ENCODE results near the gene MISFA. TPM values are rescaled to one million over a fixed set of nuclear protein-coding genes. Genes with fewer than 3 reads are reported as not detected.

The MISFA gene
- total RNA-seq, 1 experiment from 2014 or later: 3.7 TPM

- Histone ChIP-seq H3K4me2 (ENCODE audit: insufficient read depth, insufficient read length, low read length) (no peak overlapping the region), H3K79me1 (ENCODE audit: insufficient read depth, low read depth, low read length, poor library complexity, severe bottlenecking) (no peaks in the 10 kb centered on the region), H4K8ac (replicated peaks; ENCODE audit: insufficient read length, low read depth, low read length) (no peak overlapping the region), H3K4ac (ENCODE audit: low read depth, low read length) (no peak overlapping the region), H3K9ac (ENCODE audit: extremely low read depth, insufficient read length, low read length) (no peak overlapping the region), H3T11ph (ENCODE audit: low read length) (no peak overlapping the region), H3K4me1 (ENCODE audit: insufficient read depth, low read length) (no peaks in the 10 kb centered on the region), H2AFZ (ENCODE audit: low read length) (no peak overlapping the region), H3K23me2 (ENCODE audit: insufficient read length, low read depth, low read length, poor library complexity, severe bottlenecking) (no peaks in the 10 kb centered on the region), H2BK120ac (ENCODE audit: low read depth, low read length, poor library complexity, severe bottlenecking) (no peak overlapping the region), H2BK15ac (ENCODE audit: low read depth, low read length) (no peak overlapping the region), H4K91ac (ENCODE audit: insufficient read length, low read depth, low read length) (no peak overlapping the region), H4K20me1 (ENCODE audit: control insufficient read depth, insufficient read depth, insufficient read length) (no peaks in the 10 kb centered on the region), H3K14ac (ENCODE audit: insufficient read depth, low read length) (no peak overlapping the region), H3K9me3 (ENCODE audit: control insufficient read depth, low read depth, low read length) (no peaks in the 10 kb centered on the region), H4K5ac (ENCODE audit: insufficient read length, low read depth, low read length) (no peak overlapping the region), H3K79me2 (ENCODE audit: insufficient read depth, low read length) (peaks cover 3% of the 10 kb centered on the region; the same call in 1 of the 2 replicates), H2BK5ac (ENCODE audit: insufficient read length, low read length) (no peak overlapping the region), H2BK12ac (ENCODE audit: insufficient read length, low read depth, low read length) (no peak overlapping the region), H3K18ac (ENCODE audit: insufficient read length, low read depth, low read length) (no peak overlapping the region), H2AK5ac (ENCODE audit: insufficient read length, low read length) (no peak overlapping the region), H3K27me3 (ENCODE audit: insufficient read depth, low read length) (no peaks in the 10 kb centered on the region), H3K23ac (ENCODE audit: insufficient read length, low read depth, low read length) (no peak overlapping the region), H3K27ac (ENCODE audit: insufficient read length, low read depth, low read length) (no peak overlapping the region), H3K56ac (ENCODE audit: insufficient read length, low read depth, low read length) (no peak overlapping the region), H2BK20ac (ENCODE audit: low read depth, low read length, poor library complexity, severe bottlenecking) (no peak overlapping the region)
- H3K9me3 Mint-ChIP-seq: no peaks in the 10 kb centered on the region
- no peak for DNase-seq
- no peak overlapping the region for H3K27ac Mint-ChIP-seq
- no CpG with 5 or more reads among the region's 11 CpGs for WGBS (ENCODE audit: extremely low coverage, insufficient read length, low lambda C conversion rate)
- no peaks in the 10 kb centered on the region for H3K27me3 Mint-ChIP-seq (ENCODE audit: low read depth)
- TF ChIP-seq CTCF (conservative IDR thresholded peaks at IDR 0.05): no peak
- H3K4me3 Mint-ChIP-seq: no peak overlapping the region
- H3K4me1 Mint-ChIP-seq: no peaks in the 10 kb centered on the region
- H3K36me3 Mint-ChIP-seq (ENCODE audit: insufficient read depth in 1 of 3, low read depth in 3 of 3): peaks cover 6 to 26% (median 23%) of the 10 kb centered on the region in 3 experiments; a peak in 6 of 7 replicates
Observed at GRCh38 chr11:18615628-18616392, 16.2 kb downstream of the MISFA start.

Data from H9 (cell line).